Heart left ventricle (tissue), 13 donors: ENCODE results near the gene NRCAM.

Experiments
- CTCF ChIP-seq, 12 donors: fragments of 200-600 bp; sonication (generic) in 4 of 12; IDR thresholded peaks; one replicate each; pipeline versions ENCODE4 v1.5.0 to v1.8.0; 2018 to 2022; ENCODE audit warnings: antibody characterized with exemption in 12 of 12, mild to moderate bottlenecking in 5 of 12
- POLR2A ChIP-seq, 2 donors: fragments of 450-650 bp; IDR thresholded peaks; one replicate each; pipeline ENCODE4 v1.6.1; 2017; ENCODE audit warnings: antibody characterized with exemption in 2 of 2, mild to moderate bottlenecking in 2 of 2, moderate library complexity in 2 of 2
- donor health status: ischemic (EF 13 %, LVEDD 7.1; RV severe dilation, severe dysfunction).
- donor health status: DM: no; HTN: yes; CAD: no.
- donor health status: DM: no; HTN: no; CAD: no.
- donor health status: ischemic (EF 25% LVEDD 6.9; RV normal size, moderate dysfunction).
- donor health status: ischemic (EF 25% LVEDD 5.7; RV mildly dilated, moderate dysfunction).
- donor health status: ischemic (EF 35%, LVEDD 5.7; RV mildly dilated, moderate dysfunction).
- donor health status: nonischemic (EF 11% LVEDD 7.7; RV severe dilation, severe dysfunction).
- donor health status: DM: yes; HTN: yes; CAD: no.
- donor health status: PGD.
- donor health status: ischemic (EF 29% LVEDD 5.4; RV normal size, mild dysfunction).
- donor health status: nonischemic (EF 23%, LVEDD 6.1; RV moderate dilation, normal function).

- TF ChIP-seq CTCF (IDR thresholded peaks at IDR 0.05) (no peak), POLR2A (IDR thresholded peaks at IDR 0.05) (no peak)
These were observed 194.5 kb downstream of the NRCAM start for GRCh38 chr7:108261560-108262255.
